ENCODE data around the gene HPSE. TPM values are rescaled to one million over a fixed set of nuclear protein-coding genes. Genes with fewer than 3 reads are reported as not detected.

Gene HPSE
- total and polyA plus RNA-seq, 2 donors (not counting 3 experiments of a cell fraction or from before 2014, with no cell fraction given), result 3.5 to 7.0 TPM

DNA sequence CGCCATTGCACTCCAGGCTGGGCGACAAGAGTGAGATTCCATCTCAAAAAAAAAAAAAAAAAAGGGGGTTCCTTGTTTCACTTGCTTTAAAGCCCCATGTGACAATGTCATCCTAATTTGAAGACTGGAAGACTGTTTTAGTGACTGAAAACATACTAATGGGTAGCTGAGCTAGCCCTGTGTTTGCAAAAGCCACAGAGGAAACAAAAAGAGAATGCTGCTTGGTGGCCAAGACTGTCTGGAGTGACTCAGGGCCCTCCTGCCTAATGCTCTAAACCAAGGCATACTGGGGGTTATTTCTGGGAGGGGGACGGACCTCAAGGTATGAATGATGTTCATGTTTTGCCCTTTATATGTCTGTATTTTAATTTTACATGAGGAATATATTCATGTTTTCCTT lies 16.0 kb downstream of the HPSE start:
- Histone ChIP-seq H3K9me3 (replicated peaks; ENCODE audit: control insufficient read depth, insufficient read depth, low read length) (no peaks in the 10 kb centered on the region), H2AFZ (ENCODE audit: low read depth, low read length) (no peak overlapping the region), H3K27ac (ENCODE audit: insufficient read depth, low read depth, low read length) (no peak overlapping the region), H3K36me3 (ENCODE audit: control insufficient read depth in 2 of 2, extremely low read depth in 1 of 2, insufficient read depth in 2 of 2, low read length in 2 of 2) (no peaks in the 10 kb centered on the region), H3K4me3 (replicated peaks in 1 of 3; ENCODE audit: insufficient read depth in 1 of 3, low read depth in 1 of 3, low read length in 3 of 3) (no peak overlapping the region), H3K4me1 (ENCODE audit: control insufficient read depth, extremely low read depth, insufficient read depth, low read length) (peaks cover 12% of the 10 kb centered on the region), H3K27me3 (ENCODE audit: control insufficient read depth in 2 of 2, insufficient read depth in 2 of 2, low read length in 2 of 2) (no peaks in the 10 kb centered on the region), H4K20me1 (replicated peaks; ENCODE audit: control insufficient read depth, extremely low read depth, insufficient read depth, low read length) (no peaks in the 10 kb centered on the region), H3K79me2 (ENCODE audit: control insufficient read depth, insufficient read depth, low read length) (no peaks in the 10 kb centered on the region), H3K9me1 (replicated peaks; ENCODE audit: control insufficient read depth, extremely low read depth, insufficient read depth, low read length) (no peaks in the 10 kb centered on the region), H3K4me2 (ENCODE audit: insufficient read depth, low read length) (no peak overlapping the region), H3K9ac (replicated peaks; ENCODE audit: extremely low read depth, insufficient read depth, low read length) (no peak overlapping the region)
- intact Hi-C loops (cut with micrococcal nuclease), result no loop called here
- FAIRE-seq (no peak), DNase-seq (ENCODE audit: low read depth, low spot score) (no peak)
- ChIA-PET POLR2A (no interaction called here), CTCF (no interaction called here)
- TF ChIP-seq, protein P1, sequence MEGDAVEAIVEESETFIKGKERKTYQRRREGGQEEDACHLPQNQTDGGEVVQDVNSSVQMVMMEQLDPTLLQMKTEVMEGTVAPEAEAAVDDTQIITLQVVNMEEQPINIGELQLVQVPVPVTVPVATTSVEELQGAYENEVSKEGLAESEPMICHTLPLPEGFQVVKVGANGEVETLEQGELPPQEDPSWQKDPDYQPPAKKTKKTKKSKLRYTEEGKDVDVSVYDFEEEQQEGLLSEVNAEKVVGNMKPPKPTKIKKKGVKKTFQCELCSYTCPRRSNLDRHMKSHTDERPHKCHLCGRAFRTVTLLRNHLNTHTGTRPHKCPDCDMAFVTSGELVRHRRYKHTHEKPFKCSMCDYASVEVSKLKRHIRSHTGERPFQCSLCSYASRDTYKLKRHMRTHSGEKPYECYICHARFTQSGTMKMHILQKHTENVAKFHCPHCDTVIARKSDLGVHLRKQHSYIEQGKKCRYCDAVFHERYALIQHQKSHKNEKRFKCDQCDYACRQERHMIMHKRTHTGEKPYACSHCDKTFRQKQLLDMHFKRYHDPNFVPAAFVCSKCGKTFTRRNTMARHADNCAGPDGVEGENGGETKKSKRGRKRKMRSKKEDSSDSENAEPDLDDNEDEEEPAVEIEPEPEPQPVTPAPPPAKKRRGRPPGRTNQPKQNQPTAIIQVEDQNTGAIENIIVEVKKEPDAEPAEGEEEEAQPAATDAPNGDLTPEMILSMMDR (IDR thresholded peaks at IDR 0.05; ENCODE audit: extremely low read depth in 1 of 2, insufficient read depth in 1 of 2, low read depth in 1 of 2, low read length in 2 of 2), result no peak
- TF ChIP-seq EZH2 (IDR thresholded peaks at IDR 0.05; ENCODE audit: borderline replicate concordance, low read depth, low read length, severe bottlenecking) (no peak), POLR2AphosphoS5 (IDR thresholded peaks at IDR 0.05; ENCODE audit: insufficient read depth, low read depth, low read length) (no peak), FOS (IDR thresholded peaks at IDR 0.05; ENCODE audit: borderline replicate concordance, insufficient read depth, low read length) (no peak), POLR2A (IDR thresholded peaks at IDR 0.05; ENCODE audit: low read depth, low read length) (no peak), JUN (IDR thresholded peaks at IDR 0.05; ENCODE audit: borderline replicate concordance, insufficient read depth, insufficient read length, low read depth) (no peak), GATA2 (IDR thresholded peaks at IDR 0.05; ENCODE audit: insufficient read depth, insufficient read length, low read depth, low read length) (no peak), MYC (IDR thresholded peaks at IDR 0.05; ENCODE audit: low read depth, low read length) (no peak)
- TF ChIP-seq, protein P2, sequence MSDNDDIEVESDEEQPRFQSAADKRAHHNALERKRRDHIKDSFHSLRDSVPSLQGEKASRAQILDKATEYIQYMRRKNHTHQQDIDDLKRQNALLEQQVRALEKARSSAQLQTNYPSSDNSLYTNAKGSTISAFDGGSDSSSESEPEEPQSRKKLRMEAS (IDR thresholded peaks at IDR 0.05; ENCODE audit: insufficient read depth, insufficient read length), result no peak
- no TSS peak for BruUV-seq (replicated peaks)
- dilution Hi-C loops (cut with MboI; ENCODE audit: extremely low pct_ligation_motif_present, low sequenced_read_pairs), result no loop called here
